SK-N-MC (cell line): ENCODE measurements around the gene HMGN4.

Source experiments
- EZH2 ChIP-seq: fragments of 200-600 bp; sonication (generic); IDR thresholded peaks from one replicate; pipeline ENCODE4 v1.6.1; 2017; ENCODE audit warnings: antibody characterized with exemption
- FOXP2 ChIP-seq: optimal IDR thresholded peaks from 2 replicates; pipeline ENCODE3; 2011; ENCODE audit warnings: mild to moderate bottlenecking, moderate library complexity; ENCODE audit not compliant: insufficient read depth; ENCODE audit errors: extremely low read length, control extremely low read depth
- POLR2AphosphoS5 ChIP-seq: IDR thresholded peaks from 2 replicates; pipeline ENCODE4 v1.6.1; 2012; ENCODE audit warnings: mild to moderate bottlenecking, low read depth, low read length, borderline replicate concordance

DNA sequence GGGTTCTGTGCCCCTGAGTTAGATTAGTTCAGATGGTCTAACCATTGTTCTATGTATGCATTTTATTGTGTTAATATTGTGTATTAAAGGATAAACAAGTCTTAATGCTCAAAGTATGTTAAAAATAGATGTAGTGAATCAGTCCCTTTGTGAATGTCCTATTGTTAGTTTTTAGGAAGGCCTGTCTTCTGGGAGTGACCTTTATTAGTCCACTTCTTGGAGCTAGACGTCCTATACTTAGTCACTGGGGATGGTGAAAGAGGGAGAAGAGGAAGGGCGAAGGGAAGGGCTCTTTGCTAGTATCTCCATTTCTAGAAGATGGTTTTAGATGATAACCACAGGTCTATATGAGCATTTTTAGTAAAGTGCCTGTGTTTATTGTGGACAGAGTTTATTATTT, 12.3 kb upstream of the HMGN4 start:
- TF ChIP-seq FOXP2 (no peak), EZH2 (no peak), POLR2AphosphoS5 (no peak)
